ENCODE data around the gene POM121L12.

The POM121L12 gene

GRCh38 chr7:53035499-53036412 is at the start of gene POM121L12:
Gene POM121L12, plus strand, starts transcription at chr7:53035633. Its CDS starts 39 bp downstream, at chr7:53035672.
- TF ChIP-seq, protein P1, sequence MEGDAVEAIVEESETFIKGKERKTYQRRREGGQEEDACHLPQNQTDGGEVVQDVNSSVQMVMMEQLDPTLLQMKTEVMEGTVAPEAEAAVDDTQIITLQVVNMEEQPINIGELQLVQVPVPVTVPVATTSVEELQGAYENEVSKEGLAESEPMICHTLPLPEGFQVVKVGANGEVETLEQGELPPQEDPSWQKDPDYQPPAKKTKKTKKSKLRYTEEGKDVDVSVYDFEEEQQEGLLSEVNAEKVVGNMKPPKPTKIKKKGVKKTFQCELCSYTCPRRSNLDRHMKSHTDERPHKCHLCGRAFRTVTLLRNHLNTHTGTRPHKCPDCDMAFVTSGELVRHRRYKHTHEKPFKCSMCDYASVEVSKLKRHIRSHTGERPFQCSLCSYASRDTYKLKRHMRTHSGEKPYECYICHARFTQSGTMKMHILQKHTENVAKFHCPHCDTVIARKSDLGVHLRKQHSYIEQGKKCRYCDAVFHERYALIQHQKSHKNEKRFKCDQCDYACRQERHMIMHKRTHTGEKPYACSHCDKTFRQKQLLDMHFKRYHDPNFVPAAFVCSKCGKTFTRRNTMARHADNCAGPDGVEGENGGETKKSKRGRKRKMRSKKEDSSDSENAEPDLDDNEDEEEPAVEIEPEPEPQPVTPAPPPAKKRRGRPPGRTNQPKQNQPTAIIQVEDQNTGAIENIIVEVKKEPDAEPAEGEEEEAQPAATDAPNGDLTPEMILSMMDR (IDR thresholded peaks at IDR 0.05; ENCODE audit: unreplicated experiment in 3 of 3), result no peak
- no peak within 1 kb of the TSS for H3K27ac Mint-ChIP-seq
- H3K36me3 Mint-ChIP-seq (ENCODE audit: low read depth), result no peaks in the 10 kb centered on the region
- peaks cover 8% of the 10 kb centered on the region for H3K9me3 Mint-ChIP-seq
- H3K4me1 Mint-ChIP-seq, result no peaks in the 10 kb centered on the region
- no peak within 1 kb of the TSS for H3K4me3 Mint-ChIP-seq
- H3K27me3 Mint-ChIP-seq (ENCODE audit: low read depth), result no peaks in the 10 kb centered on the region

DNA sequence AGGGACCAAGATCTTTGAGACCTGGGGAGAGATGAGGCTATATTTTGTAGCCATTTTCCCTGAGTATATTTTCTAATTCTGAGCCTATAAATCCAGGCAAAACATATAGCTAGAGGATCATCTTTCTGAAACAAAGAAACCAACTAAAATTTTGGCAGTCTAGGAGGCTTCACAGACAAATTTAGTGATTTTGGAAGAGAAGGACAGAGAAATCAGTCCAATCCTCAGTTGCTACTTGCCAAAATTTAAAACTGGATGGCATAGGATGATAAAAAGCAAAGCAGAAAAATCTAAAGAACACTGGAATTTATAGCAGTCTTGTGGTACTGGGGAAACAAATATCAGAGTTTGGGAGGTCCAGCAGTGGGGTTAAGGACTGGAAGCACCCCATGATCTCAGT is 43.4 kb upstream of the POM121L12 start:
- Mint-ChIP-seq H3K27me3 (ENCODE audit: low read depth) (no peaks in the 10 kb centered on the region), H3K36me3 (ENCODE audit: low read depth) (no peaks in the 10 kb centered on the region), H3K9me3 (peaks cover 13% of the 10 kb centered on the region), H3K4me3 (no peak overlapping the region), H3K27ac (no peak overlapping the region), H3K4me1 (peaks cover 4% of the 10 kb centered on the region)
- TF ChIP-seq, protein P1 (IDR thresholded peaks at IDR 0.05; ENCODE audit: unreplicated experiment in 3 of 3), result no peak

- no peaks in the 10 kb centered on the region for H3K27me3 Mint-ChIP-seq (ENCODE audit: low read depth)
- TF ChIP-seq, protein P1 (IDR thresholded peaks at IDR 0.05; ENCODE audit: unreplicated experiment in 3 of 3), result no peak
- H3K36me3 Mint-ChIP-seq (ENCODE audit: low read depth), result no peaks in the 10 kb centered on the region
- peaks cover 9% of the 10 kb centered on the region for H3K9me3 Mint-ChIP-seq
- no peak overlapping the region for H3K4me3 Mint-ChIP-seq
- H3K4me1 Mint-ChIP-seq, result peaks cover 4% of the 10 kb centered on the region
- no peak overlapping the region for H3K27ac Mint-ChIP-seq
Measured at GRCh38 chr7:52992479-52993162, 42.8 kb upstream of the POM121L12 start.

- Mint-ChIP-seq H3K27ac (no peak overlapping the region), H3K4me1 (peaks cover 4% of the 10 kb centered on the region)
- TF ChIP-seq, protein P1 (IDR thresholded peaks at IDR 0.05; ENCODE audit: unreplicated experiment in 3 of 3), result no peak
Measured at GRCh38 chr7:52995676-52996075, 39.8 kb upstream of the POM121L12 start.

GRCh38 chr7:53001221-53001620 is 34.2 kb upstream of the POM121L12 start:
- no peak overlapping the region for H3K27ac Mint-ChIP-seq
- H3K4me1 Mint-ChIP-seq, result no peaks in the 10 kb centered on the region
- TF ChIP-seq, protein P1 (IDR thresholded peaks at IDR 0.05; ENCODE audit: unreplicated experiment in 3 of 3), result no peak
- H3K27me3 Mint-ChIP-seq (ENCODE audit: low read depth), result no peaks in the 10 kb centered on the region
- H3K4me3 Mint-ChIP-seq, result no peak overlapping the region
- no peaks in the 10 kb centered on the region for H3K36me3 Mint-ChIP-seq (ENCODE audit: low read depth)
- H3K9me3 Mint-ChIP-seq, result peaks cover 4% of the 10 kb centered on the region

More at GRCh38 chr7:52995676-52996075, 39.8 kb upstream of the POM121L12 start:
- H3K36me3 Mint-ChIP-seq (ENCODE audit: low read depth), result no peaks in the 10 kb centered on the region
- no peaks in the 10 kb centered on the region for H3K27me3 Mint-ChIP-seq (ENCODE audit: low read depth)
- no peaks in the 10 kb centered on the region for H3K9me3 Mint-ChIP-seq
- no peak overlapping the region for H3K4me3 Mint-ChIP-seq
